ENCODE data around the gene ABCA3.

Gene ABCA3

GRCh38 chr16:2350500-2350899 is 10.0 kb upstream of the ABCA3 start:
- no peak for DNase-seq

- DNase-seq: no peak
Observed at GRCh38 chr16:2343211-2343610, 2.7 kb upstream of the ABCA3 start.

GRCh38 chr16:2341456-2342447 is 1.2 kb upstream of the ABCA3 start:
- no peak for DNase-seq

- DNase-seq: peak; percentile 24
Observed at GRCh38 chr16:2339521-2340484, 725 bp downstream of the ABCA3 start.

- DNase-seq: no peak
Observed at GRCh38 chr16:2337431-2338296, 2.9 kb downstream of the ABCA3 start.

GRCh38 chr16:2335286-2335895 is 5.1 kb downstream of the ABCA3 start:
- DNase-seq: no peak

GRCh38 chr16:2333772-2334379 is 6.7 kb downstream of the ABCA3 start:
- no peak for DNase-seq

- DNase-seq: no peak
Observed at GRCh38 chr16:2333231-2333630, 7.3 kb downstream of the ABCA3 start.

- no peak for DNase-seq
Observed at GRCh38 chr16:2331931-2332267, 8.6 kb downstream of the ABCA3 start.

GRCh38 chr16:2331199-2331930 is 9.2 kb downstream of the ABCA3 start:
- DNase-seq: no peak

GRCh38 chr16:2329532-2329931 is 11.0 kb downstream of the ABCA3 start:
- no peak for DNase-seq

GRCh38 chr16:2328428-2328827 is 12.1 kb downstream of the ABCA3 start:
- DNase-seq: no peak

- DNase-seq: no peak
Observed at GRCh38 chr16:2326191-2326590, 14.3 kb downstream of the ABCA3 start.

- no peak for DNase-seq
Observed at GRCh38 chr16:2325791-2326190, 14.7 kb downstream of the ABCA3 start.

GRCh38 chr16:2325181-2325580 is 15.3 kb downstream of the ABCA3 start:
- no peak for DNase-seq

- no peak for DNase-seq
Observed at GRCh38 chr16:2324296-2324859, 16.1 kb downstream of the ABCA3 start.

GRCh38 chr16:2323701-2324100 is 16.8 kb downstream of the ABCA3 start:
- DNase-seq: no peak

GRCh38 chr16:2319606-2320005 is 20.9 kb downstream of the ABCA3 start:
- DNase-seq: no peak

GRCh38 chr16:2317231-2318020 is 23.1 kb downstream of the ABCA3 start:
- DNase-seq: no peak

Measured in inflammatory macrophage treated with lipopolysaccharide for 4 hours (primary cell).